ENCODE data around the gene TRUB1. TPM values are rescaled to one million over a fixed set of nuclear protein-coding genes. Genes with fewer than 3 reads are reported as not detected.

The TRUB1 gene
- total RNA-seq, 4 donors from 2014 or later, result 11.2 to 17.9 (median 15.3) TPM

- TF ChIP-seq, protein P1, sequence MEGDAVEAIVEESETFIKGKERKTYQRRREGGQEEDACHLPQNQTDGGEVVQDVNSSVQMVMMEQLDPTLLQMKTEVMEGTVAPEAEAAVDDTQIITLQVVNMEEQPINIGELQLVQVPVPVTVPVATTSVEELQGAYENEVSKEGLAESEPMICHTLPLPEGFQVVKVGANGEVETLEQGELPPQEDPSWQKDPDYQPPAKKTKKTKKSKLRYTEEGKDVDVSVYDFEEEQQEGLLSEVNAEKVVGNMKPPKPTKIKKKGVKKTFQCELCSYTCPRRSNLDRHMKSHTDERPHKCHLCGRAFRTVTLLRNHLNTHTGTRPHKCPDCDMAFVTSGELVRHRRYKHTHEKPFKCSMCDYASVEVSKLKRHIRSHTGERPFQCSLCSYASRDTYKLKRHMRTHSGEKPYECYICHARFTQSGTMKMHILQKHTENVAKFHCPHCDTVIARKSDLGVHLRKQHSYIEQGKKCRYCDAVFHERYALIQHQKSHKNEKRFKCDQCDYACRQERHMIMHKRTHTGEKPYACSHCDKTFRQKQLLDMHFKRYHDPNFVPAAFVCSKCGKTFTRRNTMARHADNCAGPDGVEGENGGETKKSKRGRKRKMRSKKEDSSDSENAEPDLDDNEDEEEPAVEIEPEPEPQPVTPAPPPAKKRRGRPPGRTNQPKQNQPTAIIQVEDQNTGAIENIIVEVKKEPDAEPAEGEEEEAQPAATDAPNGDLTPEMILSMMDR (IDR thresholded peaks at IDR 0.05; ENCODE audit: low read depth), result no peak
These were observed 58.5 kb downstream of the TRUB1 start for GRCh38 chr10:114996542-114996941.

DNA sequence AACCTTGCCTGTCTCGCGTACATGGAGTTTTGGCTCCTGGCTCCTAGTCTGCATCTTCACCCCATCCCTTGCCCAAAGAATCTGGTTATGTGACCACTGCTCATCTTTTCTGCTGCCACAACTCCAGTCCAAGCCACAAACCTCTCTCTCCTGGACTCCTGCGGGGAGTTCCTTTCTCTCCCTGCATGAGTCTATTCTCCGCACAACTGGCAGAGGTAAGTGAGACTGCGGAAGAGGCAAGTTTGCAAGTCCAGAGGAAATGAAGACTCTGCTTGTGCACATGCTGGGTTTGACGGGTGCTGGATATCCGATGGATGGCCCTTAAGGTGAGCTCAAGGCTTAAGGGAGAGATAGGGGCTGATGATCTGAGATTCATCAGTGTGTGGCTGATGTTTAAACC, 61.0 kb downstream of the TRUB1 start:
- TF ChIP-seq, protein P1 (IDR thresholded peaks at IDR 0.05; ENCODE audit: low read depth), result no peak

- TF ChIP-seq, protein P1 (IDR thresholded peaks at IDR 0.05; ENCODE audit: low read depth), result no peak
These were observed 63.7 kb downstream of the TRUB1 start for GRCh38 chr10:115001506-115002381.

DNA sequence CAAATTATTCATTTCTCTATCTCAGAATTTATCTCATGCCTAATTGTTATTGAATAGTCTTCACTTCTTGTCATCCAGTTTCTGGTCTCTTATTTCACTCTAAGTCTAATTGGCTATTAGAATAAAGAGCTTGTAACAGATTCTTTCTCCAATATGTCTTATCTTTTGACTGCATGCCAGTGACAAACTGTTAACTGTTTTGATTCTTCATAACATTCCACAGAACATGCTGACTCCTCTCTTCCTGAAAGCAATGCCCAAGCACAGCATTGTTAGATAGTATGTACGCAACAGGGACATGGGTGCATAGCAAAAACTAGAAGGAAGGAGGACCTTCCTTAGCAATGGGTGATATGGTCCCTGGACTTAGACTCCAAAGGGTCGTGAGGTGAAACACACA, 65.4 kb downstream of the TRUB1 start:
- TF ChIP-seq, protein P1 (IDR thresholded peaks at IDR 0.05; ENCODE audit: low read depth), result no peak

DNA sequence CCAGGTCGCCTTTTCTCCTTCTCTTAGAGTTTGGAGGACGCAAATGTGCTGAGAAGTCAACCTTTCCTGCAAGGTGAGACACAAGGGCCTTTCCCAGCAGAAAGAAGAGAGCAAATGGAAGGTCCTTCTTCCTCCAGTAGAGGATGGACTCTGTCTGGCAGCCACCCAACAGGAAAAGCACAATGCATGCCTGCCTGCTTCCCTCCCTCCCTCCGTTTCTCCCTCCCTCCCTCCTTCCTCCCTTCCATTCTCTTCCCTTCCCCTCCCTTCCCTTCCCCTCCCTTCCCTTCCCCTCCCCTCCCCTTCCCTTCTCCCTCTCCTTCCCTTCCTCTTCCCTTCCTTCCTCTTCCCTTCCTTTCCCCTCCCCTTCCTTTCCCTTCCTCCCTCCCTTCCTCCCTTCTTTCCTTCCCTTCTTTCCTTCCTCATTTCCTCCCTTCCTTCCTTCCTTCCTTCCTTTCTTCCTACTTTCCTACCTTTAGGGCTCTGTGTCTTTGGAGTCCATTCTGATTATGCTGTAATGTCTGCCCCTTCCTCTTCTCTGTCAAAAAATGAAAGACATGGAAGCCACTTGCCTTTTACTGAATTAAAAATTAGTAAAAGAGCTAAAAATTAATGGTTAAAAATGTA, 66.4 kb downstream of the TRUB1 start:
- TF ChIP-seq, protein P1 (IDR thresholded peaks at IDR 0.05; ENCODE audit: low read depth), result no peak

DNA sequence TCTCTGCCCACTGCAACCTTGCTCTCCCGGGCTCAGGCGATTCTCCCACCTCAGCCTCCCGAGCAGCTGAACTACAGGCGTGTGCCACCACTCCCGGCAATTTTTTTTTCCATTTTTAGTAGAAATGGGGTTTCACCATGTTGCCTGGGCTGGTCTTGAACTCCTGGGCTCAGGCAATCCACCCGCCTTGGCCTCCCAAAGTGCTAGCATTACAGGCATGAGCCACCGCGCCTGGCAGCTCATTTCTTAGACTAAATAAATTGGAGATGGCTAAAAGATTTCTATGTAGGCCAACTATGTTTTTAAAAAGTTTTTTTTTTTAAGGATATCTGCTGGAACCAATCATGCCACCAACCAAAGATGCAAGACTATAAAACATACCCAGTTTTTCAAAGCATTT, 67.8 kb downstream of the TRUB1 start:
- TF ChIP-seq, protein P1 (IDR thresholded peaks at IDR 0.05; ENCODE audit: low read depth), result no peak

DNA sequence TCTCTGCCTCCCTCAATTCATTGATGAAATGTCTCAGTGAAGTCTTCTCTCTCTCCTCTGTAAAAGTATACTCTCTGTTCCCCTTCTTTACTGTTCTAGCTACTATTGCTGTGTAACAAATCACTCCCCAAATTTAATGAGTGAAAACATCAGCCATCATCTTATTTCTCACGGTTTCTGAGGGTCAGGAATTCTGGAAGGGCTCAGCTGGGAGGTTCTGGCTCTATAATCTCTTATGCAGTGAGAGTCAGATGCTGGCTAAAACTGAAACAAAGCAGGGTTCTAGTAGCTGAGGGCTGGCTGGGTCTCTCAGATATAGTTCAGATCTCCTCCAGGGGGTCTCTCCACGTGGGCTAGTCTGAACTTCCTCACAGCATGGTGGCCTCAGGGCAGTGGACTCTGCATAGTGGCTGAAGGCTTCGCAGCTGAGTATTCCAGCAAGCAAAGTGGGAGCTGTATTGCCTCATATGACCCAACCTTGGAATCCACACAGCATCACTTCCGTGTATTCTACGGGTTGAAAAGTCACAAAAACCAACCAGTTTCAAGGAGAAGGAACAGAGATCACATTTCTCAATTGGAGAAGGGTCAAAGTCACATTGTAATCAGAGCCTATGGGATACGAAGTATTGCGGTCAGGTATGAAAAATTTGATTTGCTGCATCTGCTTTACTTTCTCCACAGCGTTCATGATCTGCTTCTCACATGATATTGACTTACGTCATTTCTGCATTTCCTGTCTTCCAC, 80.4 kb downstream of the TRUB1 start:
- TF ChIP-seq, protein P1 (IDR thresholded peaks at IDR 0.05; ENCODE audit: low read depth), result no peak

Data from subcutaneous adipose tissue (tissue), 4 donors.